ENCODE measurements around the gene FAM222B.

FAM222B gene

GRCh38 chr17:28717578-28718332 is 124.8 kb downstream of the FAM222B start, which contains the start of gene RAB34:
TSS of gene RAB34 (minus strand) at chr17:28717868. CDS start at chr17:28717266, 602 bp downstream.
- H3K4me1 Mint-ChIP-seq, result peaks cover 49% of the 10 kb centered on the region
- peaks cover 30% of the 10 kb centered on the region for H3K36me3 Mint-ChIP-seq
- no peaks in the 10 kb centered on the region for H3K9me3 Mint-ChIP-seq
- H3K4me3 Mint-ChIP-seq, result peak within 1 kb of the TSS; percentile 80
- peak; percentile 2 for ATAC-seq
- peak within 1 kb of the TSS; percentile 80 for H3K27ac Mint-ChIP-seq
- peaks cover 17% of the 10 kb centered on the region for H3K27me3 Mint-ChIP-seq

GRCh38 chr17:28716740-28717577 is 125.6 kb downstream of the FAM222B start:
- no peak for ATAC-seq
- peak overlapping the region; percentile 55 for H3K4me3 Mint-ChIP-seq
- peak overlapping the region; percentile 80 for H3K27ac Mint-ChIP-seq
- no peaks in the 10 kb centered on the region for H3K9me3 Mint-ChIP-seq
- H3K36me3 Mint-ChIP-seq, result peaks cover 22% of the 10 kb centered on the region
- peaks cover 17% of the 10 kb centered on the region for H3K27me3 Mint-ChIP-seq
- peaks cover 49% of the 10 kb centered on the region for H3K4me1 Mint-ChIP-seq

- Mint-ChIP-seq H3K4me3 (no peak overlapping the region), H3K9me3 (no peaks in the 10 kb centered on the region), H3K27ac (no peak overlapping the region), H3K36me3 (peaks cover 5% of the 10 kb centered on the region), H3K27me3 (peaks cover 17% of the 10 kb centered on the region), H3K4me1 (peaks cover 55% of the 10 kb centered on the region)
- ATAC-seq, result no peak
Observed at GRCh38 chr17:28715217-28715616, 127.4 kb downstream of the FAM222B start.

GRCh38 chr17:28714281-28714680 is 128.3 kb downstream of the FAM222B start:
- Mint-ChIP-seq H3K4me3 (no peak overlapping the region), H3K4me1 (peaks cover 51% of the 10 kb centered on the region)

GRCh38 chr17:28712705-28713415 is 129.7 kb downstream of the FAM222B start:
- Mint-ChIP-seq H3K4me1 (peaks cover 39% of the 10 kb centered on the region), H3K9me3 (no peaks in the 10 kb centered on the region), H3K27me3 (peaks cover 17% of the 10 kb centered on the region), H3K36me3 (no peaks in the 10 kb centered on the region), H3K4me3 (peak overlapping the region; percentile 87), H3K27ac (peak overlapping the region; percentile 93)
- ATAC-seq, result no peak

More at GRCh38 chr17:28714281-28714680, 128.3 kb downstream of the FAM222B start:
- Mint-ChIP-seq H3K27me3 (peaks cover 17% of the 10 kb centered on the region), H3K36me3 (no peaks in the 10 kb centered on the region), H3K27ac (no peak overlapping the region), H3K9me3 (no peaks in the 10 kb centered on the region)
- ATAC-seq, result no peak

- Mint-ChIP-seq H3K27me3 (peaks cover 17% of the 10 kb centered on the region), H3K27ac (peak overlapping the region; percentile 93), H3K4me1 (peaks cover 37% of the 10 kb centered on the region), H3K9me3 (no peaks in the 10 kb centered on the region), H3K36me3 (no peaks in the 10 kb centered on the region), H3K4me3 (peak overlapping the region; percentile 87)
- ATAC-seq, result peak; percentile 74
Observed at GRCh38 chr17:28712032-28712704, 130.4 kb downstream of the FAM222B start.

GRCh38 chr17:28711723-28712031 is 130.9 kb downstream of the FAM222B start, which contains the start of gene PROCA1:
TSS of gene PROCA1 (minus strand) at chr17:28711888. CDS start at chr17:28711660, 228 bp downstream.
- Mint-ChIP-seq H3K27ac (peak within 1 kb of the TSS; percentile 93), H3K4me1 (peaks cover 37% of the 10 kb centered on the region), H3K9me3 (no peaks in the 10 kb centered on the region), H3K4me3 (peak within 1 kb of the TSS; percentile 87), H3K27me3 (peaks cover 17% of the 10 kb centered on the region), H3K36me3 (no peaks in the 10 kb centered on the region)
- ATAC-seq, result peak; percentile 44

GRCh38 chr17:28710861-28711722 is 131.5 kb downstream of the FAM222B start:
- peaks cover 37% of the 10 kb centered on the region for H3K4me1 Mint-ChIP-seq
- peak overlapping the region; percentile 93 for H3K27ac Mint-ChIP-seq
- ATAC-seq, result peak; percentile 93

GRCh38 chr17:28707339-28707720 is 135.3 kb downstream of the FAM222B start:
- Mint-ChIP-seq H3K27me3 (no peaks in the 10 kb centered on the region), H3K9me3 (no peaks in the 10 kb centered on the region), H3K27ac (peak overlapping the region; percentile 1), H3K36me3 (peaks cover 25% of the 10 kb centered on the region), H3K4me1 (peaks cover 27% of the 10 kb centered on the region), H3K4me3 (no peak overlapping the region)
- no peak for ATAC-seq

More at GRCh38 chr17:28710861-28711722, 131.5 kb downstream of the FAM222B start:
- H3K9me3 Mint-ChIP-seq, result no peaks in the 10 kb centered on the region
- no peaks in the 10 kb centered on the region for H3K36me3 Mint-ChIP-seq
- peaks cover 17% of the 10 kb centered on the region for H3K27me3 Mint-ChIP-seq
- H3K4me3 Mint-ChIP-seq, result peak overlapping the region; percentile 87

GRCh38 chr17:28706471-28707338 is 135.9 kb downstream of the FAM222B start:
- no peaks in the 10 kb centered on the region for H3K9me3 Mint-ChIP-seq
- peaks cover 21% of the 10 kb centered on the region for H3K4me1 Mint-ChIP-seq
- no peak for ATAC-seq
- H3K4me3 Mint-ChIP-seq, result no peak overlapping the region
- peak overlapping the region; percentile 1 for H3K27ac Mint-ChIP-seq
- H3K27me3 Mint-ChIP-seq, result no peaks in the 10 kb centered on the region
- peaks cover 30% of the 10 kb centered on the region for H3K36me3 Mint-ChIP-seq

All from stimulated activated memory B cell treated with anti-CD40 and anti-IgM and Interleukin-4, amounts not matched to agents 10 μg/mL and 1 μg/mL and 100 μg/mL, for 72 hours (primary cell).